Jurkat, Clone E6-1 (cell line): Measurements from ENCODE around the gene ZNF81. TPM values are rescaled to one million over a fixed set of nuclear protein-coding genes. Genes with fewer than 3 reads are reported as not detected.
"Not testable (repeated sequence)": the region's sequence is repeated elsewhere in the genome, so short reads cannot be mapped to it uniquely, and the experiment has no call there.

Source experiments
- DNase-seq: peaks from one replicate; pipeline ENCODE4 v3.0.0-alpha.2; 2011; ENCODE audit warnings: low read depth, low spot score
- H3K4me3 ChIP-seq: 2 replicates; pipeline ENCODE4 v1.5.1; 2011; ENCODE audit warnings: mild to moderate bottlenecking, low read length, control low read depth, moderate library complexity
- polyA plus RNA-seq: library from polyadenylated mRNA; unstranded; fragments of >200 nt; gene quantifications from one replicate; pipeline ENCODE4 v1.2.1, GENCODE V29; 2012; ENCODE audit warnings: missing spikeins; ENCODE audit not compliant: insufficient read length, insufficient read depth

ZNF81 gene
- 6.5 TPM for polyA plus RNA-seq

DNA sequence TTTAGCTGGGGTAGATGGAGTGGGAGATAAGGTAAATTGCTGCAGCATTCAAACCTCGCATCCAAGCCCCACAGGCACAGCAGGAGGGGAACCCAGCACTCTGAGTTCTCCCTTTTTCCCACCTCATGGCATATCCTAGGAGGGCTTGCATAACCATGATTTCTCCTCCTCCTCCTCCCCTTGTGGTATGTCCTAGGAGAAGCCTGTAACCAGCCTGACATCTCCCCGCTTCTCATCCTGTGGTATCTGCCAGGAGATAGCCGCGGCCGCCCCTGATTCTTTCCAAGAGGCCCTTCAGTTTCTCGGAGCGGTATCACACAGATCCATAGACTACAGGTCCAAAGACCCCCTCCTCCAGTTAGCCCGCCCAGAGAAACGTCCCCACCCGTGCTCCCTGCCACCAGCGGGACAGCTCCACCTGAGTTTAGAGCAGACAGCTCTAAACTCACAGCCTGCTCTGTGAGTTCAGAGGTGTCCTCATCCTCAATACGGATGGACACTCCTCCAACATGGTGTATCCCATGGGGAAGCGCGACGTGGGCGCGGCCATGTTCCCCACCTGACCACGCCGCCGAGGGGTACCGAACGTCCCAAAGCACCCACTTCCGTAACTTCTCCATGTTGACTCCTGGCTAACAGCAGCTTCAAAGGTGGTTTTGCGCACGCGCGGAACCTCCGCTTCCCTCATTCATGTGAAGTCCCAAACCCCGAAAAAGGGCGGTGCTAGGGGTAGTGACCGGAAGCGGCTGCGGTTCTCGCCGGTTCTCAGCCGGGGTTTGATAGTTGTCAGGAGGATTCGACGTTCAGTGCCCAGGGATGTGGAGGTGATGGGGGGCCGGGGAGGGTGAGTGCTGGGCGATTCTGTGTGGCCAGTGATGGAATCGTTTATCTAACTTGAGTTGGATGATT, at the start of gene ZNF81:
Gene ZNF81, plus strand, starts transcription at position 739 of the 909 bp plus-strand sequence. CDS start 9,366 bp downstream, outside the sequence.
- DNase-seq, result peak; percentile 86
- peak within 1 kb of the TSS; percentile 69 for H3K4me3 ChIP-seq

DNA sequence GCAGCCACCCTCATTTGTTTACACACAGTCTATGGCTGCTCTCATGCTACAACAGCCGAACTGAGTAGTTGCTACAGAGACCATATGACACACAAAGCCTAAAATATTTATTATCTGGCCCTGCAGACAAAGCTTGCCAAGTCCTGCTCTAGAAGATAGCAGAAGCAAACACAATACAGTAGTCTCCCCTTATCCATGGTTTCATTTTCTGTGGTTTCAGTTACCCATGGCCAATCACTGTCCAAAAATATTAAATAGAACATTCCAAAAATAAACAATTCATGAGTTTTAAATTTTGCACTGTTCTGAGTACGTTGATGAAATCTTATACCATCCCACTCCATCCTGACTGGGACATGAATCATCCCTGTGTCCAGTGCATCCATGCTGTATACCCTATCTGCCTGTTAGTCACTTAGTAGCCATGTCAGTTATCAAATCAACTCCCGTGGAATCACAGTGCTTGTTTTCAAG, 40.2 kb upstream of the ZNF81 start:
- no peak for DNase-seq
- H3K4me3 ChIP-seq, result no peak overlapping the region

DNA sequence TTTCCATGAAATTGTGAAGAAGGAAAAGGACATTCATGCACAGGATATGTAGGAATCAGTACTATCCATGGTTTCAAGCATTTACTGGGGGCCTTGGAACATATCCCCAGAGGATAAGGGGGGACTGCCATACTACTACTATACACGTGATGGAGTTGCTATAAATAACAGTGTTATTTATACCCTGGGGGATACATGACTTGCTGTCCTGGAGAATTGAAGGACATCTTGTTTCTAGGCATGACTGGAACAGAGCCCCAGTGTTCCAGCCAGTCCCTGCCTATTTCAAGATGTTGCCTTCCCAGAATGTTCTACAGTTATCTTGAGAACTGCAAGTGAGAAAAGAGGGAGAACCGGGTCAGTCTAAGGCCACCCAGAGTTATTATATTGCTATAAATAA, 39.6 kb upstream of the ZNF81 start:
- no peak overlapping the region for H3K4me3 ChIP-seq
- DNase-seq, result no peak

DNA sequence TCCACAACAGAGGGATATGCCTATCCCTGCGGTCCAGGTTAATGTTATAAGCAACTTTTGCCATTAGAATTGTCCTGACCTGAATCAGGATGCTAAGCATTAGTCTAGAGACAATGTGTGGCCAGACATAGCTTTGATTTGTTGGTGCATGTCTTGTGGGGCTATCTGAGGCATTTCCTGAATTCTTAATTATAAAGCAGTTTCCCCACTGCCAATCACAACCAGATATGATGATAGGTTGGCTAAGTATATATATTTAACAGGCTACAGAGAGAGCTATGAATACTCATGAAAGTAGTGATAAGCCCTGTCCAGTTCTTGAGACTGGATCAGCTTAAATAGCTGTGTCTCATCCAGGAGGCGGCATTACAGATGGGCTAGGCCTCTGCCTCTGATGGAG, 37.8 kb upstream of the ZNF81 start:
- H3K4me3 ChIP-seq, result no peak overlapping the region
- DNase-seq, result no peak

DNA sequence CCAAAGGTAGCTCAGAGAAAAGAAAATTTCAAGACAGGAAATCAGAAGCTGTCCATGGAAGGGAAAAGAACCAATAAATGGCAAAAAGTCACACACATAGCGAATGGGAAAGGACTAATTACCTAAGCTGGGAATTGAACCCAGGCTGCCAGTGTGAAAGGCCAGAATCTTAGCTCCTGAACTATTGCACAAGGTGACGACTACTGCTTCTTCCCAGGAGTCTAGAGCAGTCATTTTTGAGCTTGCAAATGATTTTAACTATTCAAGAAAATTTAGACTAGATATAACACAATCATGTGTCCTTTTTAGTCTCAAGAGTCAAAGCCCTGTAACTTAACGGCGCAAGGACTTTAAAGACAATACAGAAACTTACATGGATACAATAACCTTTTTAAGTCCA, 34.1 kb upstream of the ZNF81 start:
- no peak overlapping the region for H3K4me3 ChIP-seq
- DNase-seq, result no peak

DNA sequence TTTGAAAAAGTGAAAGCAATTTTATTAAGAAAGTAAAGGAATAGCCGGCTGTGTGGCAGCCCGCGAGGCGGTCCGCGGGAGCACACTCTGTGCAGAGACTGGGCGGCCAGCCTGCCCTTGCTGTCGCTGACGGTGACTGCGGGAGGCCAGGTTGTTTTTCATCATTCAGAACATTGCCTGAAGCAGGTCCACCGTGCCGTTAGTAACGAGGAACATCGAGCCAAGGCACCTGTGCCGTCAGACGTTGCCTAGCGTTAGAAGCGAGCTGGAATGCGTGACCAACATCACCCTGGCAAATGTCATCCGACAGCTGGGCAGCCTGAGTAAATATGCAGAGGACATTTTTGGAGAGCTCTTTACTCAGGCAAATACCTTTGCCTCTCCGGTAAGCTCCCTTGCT, 33.6 kb upstream of the ZNF81 start:
- not testable (repeated sequence) for H3K4me3 ChIP-seq, DNase-seq

DNA sequence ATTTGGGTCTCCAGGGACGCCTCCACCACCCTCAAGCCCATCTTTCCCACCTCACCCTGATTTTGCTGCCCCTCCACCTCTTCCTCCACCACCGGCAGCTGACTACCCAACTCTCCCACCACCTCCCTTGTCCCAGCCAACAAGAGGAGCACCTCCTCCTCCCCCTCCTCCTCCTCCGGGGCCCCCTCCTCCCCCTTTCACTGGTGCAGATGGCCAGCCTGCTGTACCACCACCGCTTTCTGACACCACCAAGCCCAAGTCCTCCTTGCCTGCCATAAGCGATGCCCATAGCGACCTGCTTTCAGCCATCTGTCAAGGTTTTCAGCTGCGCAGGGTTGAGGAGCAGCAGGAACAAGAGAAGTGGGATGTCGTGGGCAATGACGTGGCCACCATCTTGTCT, 32.4 kb upstream of the ZNF81 start:
- no peak overlapping the region for H3K4me3 ChIP-seq
- DNase-seq, result no peak

DNA sequence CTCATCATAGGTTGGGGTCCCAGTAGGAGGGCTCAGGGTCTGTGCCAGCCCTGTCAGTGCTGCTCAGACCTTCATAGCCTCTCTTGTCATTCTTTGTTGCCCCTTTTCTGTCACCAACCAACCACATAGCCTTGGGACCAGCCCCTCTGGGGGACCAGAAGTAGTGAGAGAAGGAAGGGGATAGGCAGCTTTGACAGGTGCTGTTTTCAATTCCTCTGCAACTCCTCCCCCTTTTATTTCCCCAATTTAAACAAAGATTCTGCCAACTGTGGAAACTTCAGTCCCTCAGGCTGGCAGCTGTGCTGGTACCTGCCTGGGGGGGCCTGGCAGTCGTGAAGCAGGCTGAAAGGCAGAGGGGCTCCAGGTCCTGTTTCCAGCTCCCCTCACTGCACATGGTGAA, 30.9 kb upstream of the ZNF81 start:
- H3K4me3 ChIP-seq, DNase-seq: not testable (repeated sequence)

DNA sequence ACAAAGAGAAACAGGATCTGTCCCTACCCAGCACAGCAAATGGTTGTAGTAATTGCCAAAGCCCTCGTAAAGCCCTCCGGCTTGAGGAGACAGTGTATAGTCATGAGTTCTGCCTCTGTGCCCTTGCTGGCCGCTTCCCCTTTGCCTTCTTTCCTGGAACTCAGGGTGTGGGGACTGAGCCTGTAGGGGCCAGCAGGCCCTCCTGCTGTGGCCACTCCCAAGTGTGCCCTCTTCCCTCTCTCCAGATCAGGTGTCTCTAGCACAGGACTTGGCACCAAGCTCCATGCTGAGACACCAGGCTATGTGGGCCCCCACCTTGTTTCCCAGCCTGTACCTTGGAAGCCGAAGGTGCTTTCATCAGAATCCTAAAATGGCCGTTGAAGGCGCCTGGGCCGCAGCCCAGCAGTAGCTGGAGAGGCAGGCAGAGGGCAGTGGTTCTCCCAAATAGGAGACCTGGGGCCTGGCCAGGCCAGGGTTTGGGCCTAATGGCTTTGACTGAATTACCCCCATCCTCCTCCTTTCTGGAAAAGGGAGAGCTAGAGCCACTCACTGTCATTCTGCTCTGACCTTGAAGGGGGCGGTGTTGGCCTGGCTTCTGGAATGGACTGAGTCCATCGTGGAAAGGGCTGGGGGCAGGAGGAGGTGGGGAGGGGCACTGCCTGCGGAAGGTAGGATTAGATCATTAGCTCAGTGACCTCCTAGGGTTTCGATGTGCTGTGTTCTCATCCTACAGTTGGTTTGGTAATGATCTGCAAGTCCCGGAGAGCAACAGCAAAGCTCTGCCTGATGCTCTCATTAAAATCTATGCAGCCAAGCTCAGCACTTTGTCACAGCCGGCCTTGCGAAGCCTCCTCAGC, 30.1 kb upstream of the ZNF81 start:
- not testable (repeated sequence) for H3K4me3 ChIP-seq, DNase-seq

DNA sequence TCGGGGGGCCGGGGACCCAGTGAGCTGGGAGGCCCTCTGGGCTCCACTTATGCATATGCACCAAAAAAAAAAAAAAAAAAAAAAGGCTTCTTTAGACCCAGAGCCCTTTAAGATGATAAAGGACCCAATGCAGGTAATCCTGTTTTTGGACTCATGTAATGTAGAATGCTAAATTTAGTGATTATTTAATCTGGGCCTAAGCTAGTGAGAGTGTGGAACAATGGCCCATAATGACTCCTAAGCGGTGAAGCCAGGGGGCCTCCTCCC, 29.5 kb upstream of the ZNF81 start:
- DNase-seq, H3K4me3 ChIP-seq: not testable (repeated sequence)

DNA sequence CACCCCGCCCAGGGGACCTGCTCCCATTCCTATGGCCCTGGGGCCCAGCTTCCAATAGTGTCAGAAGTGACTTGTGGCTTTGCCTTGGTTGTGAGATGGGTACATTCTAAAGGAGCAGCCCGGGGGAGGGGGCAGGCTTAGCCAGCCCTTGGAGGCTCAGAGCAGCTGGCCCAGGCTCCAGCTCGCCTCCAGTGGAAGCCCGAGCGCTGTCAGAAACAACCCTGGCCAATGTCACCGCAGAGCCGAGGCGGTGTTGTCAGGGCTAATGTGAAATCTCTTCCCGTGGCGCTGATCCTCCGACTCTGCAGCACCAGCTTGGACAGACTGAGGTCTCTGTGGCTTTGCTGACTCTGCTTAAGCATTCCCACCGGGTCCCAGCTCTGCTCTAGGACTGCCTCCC, 29.2 kb upstream of the ZNF81 start:
- no peak overlapping the region for H3K4me3 ChIP-seq
- no peak for DNase-seq

DNA sequence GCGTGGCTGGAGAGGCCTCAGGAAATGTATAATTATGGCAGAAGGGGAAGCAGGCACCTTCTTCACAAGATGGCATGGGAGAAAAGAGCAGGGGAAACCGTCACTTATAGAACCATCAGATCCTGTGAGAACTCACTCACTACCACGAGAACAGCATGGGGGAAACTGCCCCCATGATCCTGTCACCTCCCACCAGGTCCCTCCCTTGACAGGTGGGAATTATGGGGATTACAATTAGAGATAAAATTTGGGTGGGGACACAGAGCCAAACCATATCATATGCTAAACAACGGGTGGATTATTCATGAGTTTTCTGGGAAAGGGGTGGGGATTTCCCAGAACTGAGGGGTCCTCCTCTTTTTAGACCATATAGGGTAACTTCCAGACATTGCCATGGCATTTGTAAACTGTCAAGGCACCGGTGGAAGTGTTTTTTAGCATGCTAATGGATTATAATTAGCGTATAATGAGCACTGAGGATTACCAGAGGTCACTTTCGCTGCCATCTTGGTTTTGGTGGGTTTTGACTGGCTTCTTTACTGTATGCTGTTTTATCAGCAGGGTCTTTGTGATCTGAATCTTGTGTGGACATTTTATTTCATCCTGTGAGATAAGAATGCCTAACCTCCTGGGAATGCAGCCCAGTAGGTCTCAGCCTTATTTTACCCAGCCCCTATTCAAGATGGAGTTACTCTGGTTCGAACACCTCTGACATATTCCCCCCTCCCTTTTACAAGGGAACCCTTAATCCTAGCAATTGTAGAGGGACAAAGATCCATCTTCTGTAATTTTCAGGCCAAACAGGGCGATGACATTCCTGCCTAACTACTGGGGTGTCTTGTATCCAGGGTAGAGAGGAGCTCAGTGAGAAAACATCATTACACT, 27.6 kb upstream of the ZNF81 start:
- no peak overlapping the region for H3K4me3 ChIP-seq
- no peak for DNase-seq

DNA sequence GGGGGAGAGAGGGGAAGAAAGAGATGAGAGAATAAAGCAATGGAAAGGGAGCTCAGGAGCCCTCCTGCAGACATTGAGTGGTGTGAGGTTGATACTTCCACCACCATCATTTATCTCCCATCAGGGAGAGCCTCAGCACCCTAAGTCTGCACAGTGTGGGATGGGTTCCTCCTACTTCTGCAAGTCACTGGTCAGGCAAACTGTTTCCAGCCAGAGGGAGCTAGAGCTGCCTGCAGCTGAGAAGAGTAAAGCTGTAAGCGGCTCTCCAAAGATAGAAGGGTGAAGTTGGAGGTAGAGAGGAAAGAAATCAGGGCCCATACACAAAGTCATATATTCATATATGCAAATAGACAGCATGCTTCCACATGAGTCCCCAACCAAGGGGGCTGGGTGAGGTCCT, 21.9 kb upstream of the ZNF81 start:
- DNase-seq, result no peak
- no peak overlapping the region for H3K4me3 ChIP-seq

DNA sequence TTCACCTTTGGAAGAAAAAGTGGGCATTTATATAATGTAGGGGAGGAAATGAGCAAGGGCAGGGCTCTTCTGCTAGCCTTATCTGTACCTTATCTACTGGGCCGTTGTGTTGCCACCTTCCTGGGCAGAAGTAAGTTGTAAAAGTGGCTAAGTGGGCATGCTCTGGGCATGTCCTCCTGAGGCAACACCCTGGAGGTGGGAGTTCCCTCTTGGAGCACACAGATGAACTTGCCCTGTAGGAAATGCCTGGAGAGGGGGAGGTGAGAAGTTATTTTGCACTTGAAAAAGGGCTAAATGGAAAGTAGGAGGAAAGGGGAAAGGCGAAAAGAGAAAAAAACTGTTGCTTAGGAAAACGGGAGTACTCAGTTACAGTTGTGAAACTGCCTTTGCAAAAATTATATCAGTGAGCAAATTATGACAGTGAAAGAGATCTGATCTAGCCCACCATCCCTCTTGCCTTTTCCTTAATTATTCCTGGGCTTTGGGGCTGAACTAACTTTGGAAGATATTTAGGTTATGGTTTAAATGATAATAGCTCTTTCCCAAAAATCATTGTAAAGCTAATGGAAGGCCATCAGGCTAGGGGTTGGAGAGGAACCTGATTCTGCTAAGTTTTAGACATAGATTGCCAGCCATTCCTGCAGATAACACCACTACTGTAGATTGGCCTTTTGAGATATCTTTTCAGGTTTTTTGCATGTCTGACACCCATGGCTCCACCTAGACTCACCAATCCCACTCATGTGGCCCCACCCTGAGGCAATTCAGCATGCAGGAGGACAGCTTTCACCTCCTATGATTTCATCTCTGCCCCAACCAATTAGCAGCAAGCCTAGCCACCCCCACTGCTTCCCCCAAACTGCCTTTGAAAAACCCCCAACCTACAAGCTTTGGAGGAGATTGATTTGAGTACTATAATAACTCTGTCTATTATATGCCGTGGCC, 20.5 kb upstream of the ZNF81 start:
- no peak for DNase-seq

DNA sequence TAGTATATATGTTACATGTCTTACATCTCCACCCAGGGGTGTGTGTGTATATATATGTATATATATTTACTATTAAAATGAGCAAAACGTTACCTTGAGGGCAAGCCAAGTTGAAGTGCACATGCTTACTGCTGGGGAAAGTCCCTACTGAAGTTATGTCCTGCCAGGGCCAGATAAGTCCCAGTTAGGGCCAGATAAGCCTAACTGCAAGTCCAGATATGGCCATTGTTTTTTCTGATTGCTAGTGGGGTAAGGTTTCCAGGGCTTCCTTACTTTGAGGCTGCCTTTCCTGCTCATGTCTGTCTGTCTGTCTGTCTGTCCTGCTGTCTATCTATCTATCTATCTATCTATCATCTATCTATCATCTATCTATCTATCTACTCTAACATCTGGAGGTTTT, 19.3 kb upstream of the ZNF81 start:
- no peak for DNase-seq
- H3K4me3 ChIP-seq, result no peak overlapping the region

More for the DNA sequence above, 20.5 kb upstream of the ZNF81 start:
- no peak overlapping the region for H3K4me3 ChIP-seq

DNA sequence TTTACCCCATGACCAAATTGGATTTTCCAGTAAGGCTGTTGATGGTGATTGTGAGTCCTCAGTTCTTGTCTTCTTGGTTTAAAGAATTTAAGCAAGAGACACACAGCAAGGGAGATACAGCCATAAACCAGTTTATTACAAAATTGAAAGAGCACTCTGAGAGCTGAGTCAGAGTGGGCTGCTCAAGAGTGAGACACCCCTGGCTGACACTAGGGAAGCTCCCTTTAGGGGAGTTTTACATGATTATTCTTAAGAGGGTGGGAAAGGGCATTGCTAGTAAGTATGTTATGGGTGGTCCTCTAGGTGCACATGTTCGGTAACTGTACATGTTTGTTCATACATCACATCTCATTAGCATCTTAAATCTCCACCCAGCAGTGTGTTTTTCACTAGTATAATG, 18.8 kb upstream of the ZNF81 start:
- H3K4me3 ChIP-seq, result no peak overlapping the region
- no peak for DNase-seq

DNA sequence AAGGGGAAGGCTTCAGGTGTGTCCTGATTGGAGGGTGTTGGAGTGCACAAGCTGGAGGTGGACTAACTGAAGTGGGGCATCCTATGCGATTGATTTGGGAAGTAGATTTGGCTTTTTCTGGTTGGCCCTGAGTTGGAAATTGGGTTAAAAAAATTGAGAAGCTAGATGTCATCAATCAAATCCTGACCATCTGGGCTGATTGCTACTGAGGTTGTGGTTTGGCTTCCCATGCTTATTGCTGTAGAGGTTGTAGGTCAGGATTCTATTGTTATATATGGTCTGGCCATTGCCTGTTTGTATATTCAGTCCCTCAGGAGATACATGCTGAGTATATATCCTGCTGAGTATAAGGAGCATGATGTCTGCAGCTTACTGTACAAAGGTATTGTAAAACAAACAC, 7.7 kb upstream of the ZNF81 start:
- no peak overlapping the region for H3K4me3 ChIP-seq
- DNase-seq, result no peak

DNA sequence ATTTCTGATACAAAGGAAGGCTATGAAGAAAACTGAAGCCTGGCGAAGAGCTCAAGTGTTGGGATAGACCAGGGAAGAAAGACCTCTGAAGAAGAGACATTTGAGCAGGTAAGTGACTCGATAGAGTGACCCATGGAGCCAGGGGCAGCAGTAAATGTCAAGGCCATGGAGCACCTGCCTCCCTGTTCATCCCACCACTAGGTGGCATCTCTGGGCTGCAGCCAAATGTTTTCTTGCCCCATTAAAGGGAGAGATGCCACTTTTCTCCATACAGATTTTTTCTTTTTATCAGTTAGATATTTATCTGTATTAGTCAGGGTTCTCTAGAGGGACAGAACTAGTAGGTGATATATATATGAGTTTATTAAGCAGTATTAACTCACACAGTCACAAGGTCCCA, 4.9 kb upstream of the ZNF81 start:
- DNase-seq, result peak; percentile 17
- no peak overlapping the region for H3K4me3 ChIP-seq
